Upper lobe of left lung (tissue), 6 donors: ENCODE measurements around the gene GATB. TPM values are rescaled to one million over a fixed set of nuclear protein-coding genes. Genes with fewer than 3 reads are reported as not detected.

ENCODE experiments used
- ATAC-seq, 2 donors: fragments of 200-7000 bp; cut with Tn5 transposase; one replicate each; pipeline ENCODE4 v1.9.1; 2022; ENCODE audit warnings: mild to moderate bottlenecking in 2 of 2, moderate library complexity in 2 of 2; ENCODE audit not compliant: low FRiP score in 2 of 2
- DNase-seq, 2 donors: peaks; one replicate each; pipeline ENCODE4 v3.0.0-alpha.2; 2019 to 2020
- H3K27ac ChIP-seq, 4 donors: fragments of 200-600 bp; sonication (generic); one replicate each; pipeline ENCODE4 v1.5.1; 2016 to 2019
- H3K27me3 ChIP-seq, 4 donors: fragments of 200-600 bp; sonication (generic); one replicate each; pipeline ENCODE4 v1.5.1; 2017 to 2019
- H3K36me3 ChIP-seq, 4 donors: fragments of 200-600 bp; sonication (generic); one replicate each; pipeline ENCODE4 v1.5.1; 2016 to 2019
- H3K4me1 ChIP-seq, 4 donors: fragments of 200-600 bp; sonication (generic); one replicate each; pipeline ENCODE4 v1.5.1; 2018 to 2019
- H3K4me3 ChIP-seq, 4 donors: fragments of 200-600 bp; sonication (generic); one replicate each; pipeline ENCODE4 v1.5.1; 2017 to 2019; ENCODE audit warnings: mild to moderate bottlenecking in 2 of 4, moderate library complexity in 1 of 4
- H3K9me3 ChIP-seq, 4 donors: fragments of 200-600 bp; sonication (generic); one replicate each; pipeline ENCODE4 v1.5.1; 2018 to 2019
- EP300 ChIP-seq, 4 donors: sonication (generic); formaldehyde crosslinking; IDR thresholded peaks; one replicate each; pipeline ENCODE4 v1.5.1; 2017; ENCODE audit warnings: antibody characterized with exemption in 4 of 4, control low read depth in 2 of 4
- POLR2A ChIP-seq, 4 donors: fragments of 450-650 bp; IDR thresholded peaks; one replicate each; pipeline ENCODE4 v1.5.1; 2016 to 2017; ENCODE audit warnings: antibody characterized with exemption in 4 of 4, mild to moderate bottlenecking in 2 of 4
- POLR2AphosphoS5 ChIP-seq, 2 donors: sonication (generic); formaldehyde crosslinking; IDR thresholded peaks; one replicate each; pipeline ENCODE4 v1.5.1; 2017; ENCODE audit warnings: antibody characterized with exemption in 2 of 2
- WGBS, 2 donors: methylation state at CpG; one replicate each; pipeline ENCODE4 v1.1.5; 2017 to 2018; 5-methylcytosine and 5-hydroxymethylcytosine counted together
- total RNA-seq, 6 donors: library from RNA; depleted of rRNA in 4 of 6; stranded (reverse); fragments of >200 nt in 4 of 6; gene quantifications; one replicate each; pipeline versions ENCODE4 v1.1.0 to v1.2.1, GENCODE V29; 2016 to 2021
- TF ChIP-seq, protein P1 (sequence below), 6 experiments: fragments of 450-650 bp in 4 of 6; fragments of 200-600 bp in 2 of 6; sonication (generic) in 2 of 6; IDR thresholded peaks; one replicate each; pipeline ENCODE4 v1.5.1; 2016 to 2019; ENCODE audit warnings: antibody characterized with exemption in 6 of 6
- donor health status: DM: no; HTN: no; CAD: no; lungs with moderate emphysema.
- donor health status: DM: no; HTN: yes; CAD: no; lungs with severe emphysema.

The GATB gene
- total RNA-seq, 6 donors from 2014 or later, result 13.1 to 21.9 (median 14.5) TPM

DNA sequence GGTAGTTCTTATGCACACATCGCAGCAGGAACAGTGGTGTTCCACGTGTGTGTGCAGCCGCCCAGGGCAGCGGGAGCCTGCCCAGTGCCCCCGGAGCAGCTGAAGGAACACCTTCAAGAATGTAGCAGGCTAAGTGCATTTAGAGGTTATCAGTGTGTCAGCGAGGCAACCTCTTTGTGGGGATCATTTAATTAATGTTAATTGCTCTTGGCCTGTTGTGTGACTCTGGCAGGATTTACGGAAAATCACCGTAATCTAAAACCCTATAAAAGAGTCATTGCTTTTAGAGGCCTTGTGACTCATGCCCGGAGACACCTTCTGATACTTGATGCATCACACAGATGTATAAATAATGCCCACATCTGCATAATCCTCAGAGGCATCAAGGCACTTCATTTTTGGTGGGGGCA, 47.3 kb upstream of the GATB start:
- Histone ChIP-seq H3K9me3 (no peaks in the 10 kb centered on the region), H3K36me3 (no peaks in the 10 kb centered on the region), H3K4me1 (no peaks in the 10 kb centered on the region), H3K27ac (peak overlapping the region in 1 of 4 donors; percentile 64), H3K4me3 (no peak overlapping the region), H3K27me3 (no peaks in the 10 kb centered on the region)
- no peak for TF ChIP-seq EP300 (IDR thresholded peaks at IDR 0.05)
- no peak for TF ChIP-seq POLR2AphosphoS5 (IDR thresholded peaks at IDR 0.05)
- TF ChIP-seq, protein P1, sequence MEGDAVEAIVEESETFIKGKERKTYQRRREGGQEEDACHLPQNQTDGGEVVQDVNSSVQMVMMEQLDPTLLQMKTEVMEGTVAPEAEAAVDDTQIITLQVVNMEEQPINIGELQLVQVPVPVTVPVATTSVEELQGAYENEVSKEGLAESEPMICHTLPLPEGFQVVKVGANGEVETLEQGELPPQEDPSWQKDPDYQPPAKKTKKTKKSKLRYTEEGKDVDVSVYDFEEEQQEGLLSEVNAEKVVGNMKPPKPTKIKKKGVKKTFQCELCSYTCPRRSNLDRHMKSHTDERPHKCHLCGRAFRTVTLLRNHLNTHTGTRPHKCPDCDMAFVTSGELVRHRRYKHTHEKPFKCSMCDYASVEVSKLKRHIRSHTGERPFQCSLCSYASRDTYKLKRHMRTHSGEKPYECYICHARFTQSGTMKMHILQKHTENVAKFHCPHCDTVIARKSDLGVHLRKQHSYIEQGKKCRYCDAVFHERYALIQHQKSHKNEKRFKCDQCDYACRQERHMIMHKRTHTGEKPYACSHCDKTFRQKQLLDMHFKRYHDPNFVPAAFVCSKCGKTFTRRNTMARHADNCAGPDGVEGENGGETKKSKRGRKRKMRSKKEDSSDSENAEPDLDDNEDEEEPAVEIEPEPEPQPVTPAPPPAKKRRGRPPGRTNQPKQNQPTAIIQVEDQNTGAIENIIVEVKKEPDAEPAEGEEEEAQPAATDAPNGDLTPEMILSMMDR (IDR thresholded peaks at IDR 0.05), result no peak
- TF ChIP-seq POLR2A (IDR thresholded peaks at IDR 0.05), result no peak
- peak in 1 of 2 donors; percentile 61 for DNase-seq
- ATAC-seq, result no peak
- 87 to 92% methylated on average over 9 of the region's 9 CpGs for WGBS, 2 donors

DNA sequence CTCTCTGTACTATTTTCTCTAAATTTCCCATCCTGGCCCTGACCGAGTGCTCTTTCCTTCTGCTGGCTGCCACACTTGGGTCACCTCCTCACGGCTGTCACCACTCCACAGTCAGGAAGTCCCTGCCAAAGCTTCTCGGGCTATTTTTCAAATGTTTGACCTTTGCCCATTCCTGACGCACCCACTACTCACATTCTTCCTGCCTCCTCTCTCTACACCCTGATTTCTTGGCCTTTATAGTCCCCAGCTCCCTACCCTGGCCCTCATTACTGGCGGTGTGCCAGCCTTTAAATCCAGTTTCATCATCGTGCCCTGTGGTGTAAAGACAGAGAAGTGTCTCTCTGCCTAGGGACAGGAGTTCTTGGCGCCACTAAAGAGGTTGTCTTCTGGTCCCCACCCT, 46.4 kb upstream of the GATB start:
- no peak for DNase-seq
- Histone ChIP-seq H3K36me3 (no peaks in the 10 kb centered on the region), H3K9me3 (no peaks in the 10 kb centered on the region), H3K4me3 (no peak overlapping the region), H3K27ac (peak overlapping the region in 2 of 4 donors; percentile 41 to 64), H3K4me1 (no peaks in the 10 kb centered on the region), H3K27me3 (no peaks in the 10 kb centered on the region)
- ATAC-seq, result no peak
- TF ChIP-seq POLR2AphosphoS5 (IDR thresholded peaks at IDR 0.05) (no peak), EP300 (IDR thresholded peaks at IDR 0.05) (no peak), POLR2A (IDR thresholded peaks at IDR 0.05) (no peak)
- TF ChIP-seq, protein P1 (IDR thresholded peaks at IDR 0.05), result no peak
- 43 to 45% methylated on average over 7 of the region's 7 CpGs for WGBS, 2 donors

DNA sequence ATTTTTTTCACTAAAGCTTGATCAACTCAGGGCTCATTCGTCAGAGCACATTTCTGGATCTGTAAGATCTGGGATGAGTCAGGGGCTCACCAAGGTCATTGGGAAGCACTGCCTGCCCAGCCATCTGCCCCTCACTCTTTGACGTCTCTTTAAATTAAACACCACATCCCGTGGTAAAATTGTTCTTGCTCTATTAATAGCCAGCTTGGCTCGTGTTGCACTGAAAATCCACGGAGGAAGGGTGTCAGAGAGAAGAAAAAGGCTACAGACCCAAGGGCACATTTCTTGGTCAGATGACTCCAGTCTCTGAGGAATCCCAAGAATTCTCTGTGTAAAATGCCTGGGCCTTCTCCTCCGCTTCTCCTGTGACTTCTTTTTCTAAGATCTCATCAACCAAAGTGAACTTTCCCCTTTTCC, 45.7 kb upstream of the GATB start:
- ATAC-seq (no peak), DNase-seq (no peak)
- WGBS, 2 donors, result 31 to 60% methylated on average over 6 of the region's 6 CpGs
- H3K9me3 ChIP-seq, result no peaks in the 10 kb centered on the region
- no peaks in the 10 kb centered on the region for H3K27me3 ChIP-seq
- peak overlapping the region in 1 of 4 donors; percentile 64 for H3K27ac ChIP-seq
- no peak for TF ChIP-seq POLR2AphosphoS5 (IDR thresholded peaks at IDR 0.05)
- TF ChIP-seq, protein P1 (IDR thresholded peaks at IDR 0.05), result no peak
- TF ChIP-seq EP300 (IDR thresholded peaks at IDR 0.05), result no peak
- no peak for TF ChIP-seq POLR2A (IDR thresholded peaks at IDR 0.05)
- no peak overlapping the region for H3K4me3 ChIP-seq
- H3K4me1 ChIP-seq, result no peaks in the 10 kb centered on the region
- H3K36me3 ChIP-seq, result no peaks in the 10 kb centered on the region

DNA sequence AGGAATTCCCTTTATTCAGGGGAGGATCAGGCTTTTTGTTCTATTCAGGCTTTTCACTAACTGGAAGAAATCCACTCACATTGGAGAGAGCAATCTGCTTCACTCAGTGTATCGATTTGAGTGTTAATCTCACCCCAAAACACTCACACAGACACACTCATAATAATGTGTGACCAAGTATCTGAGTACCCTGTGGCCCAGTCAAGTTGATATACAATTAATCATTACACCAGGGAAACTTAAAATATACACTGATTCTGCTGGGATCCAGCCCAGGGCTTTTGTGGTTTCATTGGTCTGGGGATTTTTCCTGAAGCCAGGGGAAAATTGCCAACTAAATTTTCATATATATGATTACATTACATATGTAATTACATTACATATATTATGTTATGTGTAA, 44.0 kb upstream of the GATB start:
- TF ChIP-seq POLR2A (IDR thresholded peaks at IDR 0.05) (no peak), EP300 (IDR thresholded peaks at IDR 0.05) (no peak), POLR2AphosphoS5 (IDR thresholded peaks at IDR 0.05) (no peak)
- TF ChIP-seq, protein P1 (IDR thresholded peaks at IDR 0.05), result no peak
- ATAC-seq, result no peak
- Histone ChIP-seq H3K36me3 (no peaks in the 10 kb centered on the region), H3K27ac (no peak overlapping the region), H3K9me3 (no peaks in the 10 kb centered on the region), H3K27me3 (no peaks in the 10 kb centered on the region), H3K4me3 (no peak overlapping the region), H3K4me1 (no peaks in the 10 kb centered on the region)
- DNase-seq, result no peak
- WGBS, 2 donors, result 67 to 71% methylated on average over 1 of the region's 1 CpG

DNA sequence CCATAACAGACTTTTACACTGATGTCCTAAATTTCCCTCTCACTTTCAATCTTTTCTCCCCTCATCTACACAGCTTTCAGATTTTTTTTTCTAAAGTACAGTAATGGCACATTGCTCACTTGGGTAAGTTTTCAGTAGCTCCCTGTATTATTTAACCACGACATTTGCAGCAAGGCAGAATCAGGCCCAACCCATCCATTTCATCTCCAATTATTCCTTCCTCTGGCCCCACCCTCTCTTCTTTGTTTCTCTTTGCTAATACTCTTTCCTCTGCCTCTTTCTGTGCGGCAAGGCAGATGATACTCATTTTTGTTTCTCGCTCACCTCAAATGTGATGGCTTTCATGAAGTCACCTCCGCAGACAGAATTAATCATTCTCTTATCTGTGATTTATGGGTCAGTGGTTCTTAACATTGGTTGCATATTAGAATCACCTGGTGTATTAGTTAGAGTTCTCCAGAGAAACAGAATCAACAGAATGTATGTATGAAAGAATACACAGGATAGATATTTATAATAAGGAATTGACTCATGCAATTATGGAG, 43.4 kb upstream of the GATB start:
- H3K4me1 ChIP-seq, result no peaks in the 10 kb centered on the region
- DNase-seq, result no peak
- H3K4me3 ChIP-seq, result no peak overlapping the region
- ATAC-seq, result no peak
- no peak for TF ChIP-seq POLR2A (IDR thresholded peaks at IDR 0.05)
- TF ChIP-seq, protein P1 (IDR thresholded peaks at IDR 0.05), result no peak
- no peak for TF ChIP-seq POLR2AphosphoS5 (IDR thresholded peaks at IDR 0.05)
- no peak for TF ChIP-seq EP300 (IDR thresholded peaks at IDR 0.05)
- H3K27ac ChIP-seq, result no peak overlapping the region
- no peaks in the 10 kb centered on the region for H3K9me3 ChIP-seq
- H3K27me3 ChIP-seq, result no peaks in the 10 kb centered on the region
- H3K36me3 ChIP-seq, result no peaks in the 10 kb centered on the region
- 90 to 91% methylated on average over 4 of the region's 4 CpGs for WGBS, 2 donors
